Epidermal melanocyte (primary cell): ENCODE data around the gene RAB40AL.
"Not testable (repeated sequence)": the region's sequence is repeated elsewhere in the genome, so short reads cannot be mapped to it uniquely, and the experiment has no call there.

Experiments used
- DNase-seq: peaks from one replicate; pipeline ENCODE4 v3.0.0; 2011; ENCODE audit warnings: low spot score; ENCODE audit not compliant: insufficient read length

The RAB40AL gene

DNA sequence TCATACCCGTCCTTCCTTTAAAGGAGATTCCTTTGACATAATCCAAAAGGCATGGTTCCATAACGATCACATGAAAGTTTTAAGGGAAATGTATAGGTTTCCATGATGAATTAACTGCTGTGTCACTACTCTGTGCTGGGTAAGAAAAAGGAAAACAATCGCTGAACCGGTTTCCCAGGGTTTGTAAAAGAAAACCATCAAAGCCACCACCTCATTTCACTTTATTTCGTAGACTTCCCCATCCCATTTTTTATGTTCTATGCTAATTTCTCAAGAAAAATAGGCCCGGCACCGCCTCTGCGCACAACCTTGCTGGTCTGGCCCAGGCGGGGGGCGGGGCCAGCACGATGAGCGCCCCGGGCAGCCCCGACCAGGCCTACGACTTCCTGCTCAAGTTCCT, at the start of gene RAB40AL:
TSS of gene RAB40AL (plus strand) at position 301 of the 400 bp plus-strand sequence. CDS start at position 348, 47 bp downstream.
- not testable (repeated sequence) for DNase-seq

DNA sequence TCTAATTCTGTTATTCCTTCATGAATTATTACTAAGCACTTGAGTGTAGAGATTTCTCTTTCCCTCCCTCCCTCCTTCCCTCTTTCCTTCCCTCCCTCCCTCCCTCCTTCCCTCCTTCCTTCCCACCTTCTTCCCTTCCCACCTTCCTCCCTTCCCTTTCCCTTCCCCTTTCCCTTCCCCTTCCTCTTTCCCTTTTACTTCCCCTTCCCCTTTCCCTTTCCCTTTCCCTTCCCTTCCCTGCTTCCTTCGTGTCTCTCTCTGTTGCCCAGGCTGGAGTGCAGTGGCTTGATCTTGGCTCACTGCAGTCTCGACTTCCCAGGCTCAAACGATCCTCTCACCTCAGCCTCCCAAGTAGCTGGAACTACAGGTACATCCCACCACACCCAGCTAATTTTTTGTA, 49.4 kb upstream of the RAB40AL start:
- DNase-seq = no peak

- no peak for DNase-seq
Observed at GRCh38 chrX:102892103-102892502, 45.0 kb upstream of the RAB40AL start.

DNA sequence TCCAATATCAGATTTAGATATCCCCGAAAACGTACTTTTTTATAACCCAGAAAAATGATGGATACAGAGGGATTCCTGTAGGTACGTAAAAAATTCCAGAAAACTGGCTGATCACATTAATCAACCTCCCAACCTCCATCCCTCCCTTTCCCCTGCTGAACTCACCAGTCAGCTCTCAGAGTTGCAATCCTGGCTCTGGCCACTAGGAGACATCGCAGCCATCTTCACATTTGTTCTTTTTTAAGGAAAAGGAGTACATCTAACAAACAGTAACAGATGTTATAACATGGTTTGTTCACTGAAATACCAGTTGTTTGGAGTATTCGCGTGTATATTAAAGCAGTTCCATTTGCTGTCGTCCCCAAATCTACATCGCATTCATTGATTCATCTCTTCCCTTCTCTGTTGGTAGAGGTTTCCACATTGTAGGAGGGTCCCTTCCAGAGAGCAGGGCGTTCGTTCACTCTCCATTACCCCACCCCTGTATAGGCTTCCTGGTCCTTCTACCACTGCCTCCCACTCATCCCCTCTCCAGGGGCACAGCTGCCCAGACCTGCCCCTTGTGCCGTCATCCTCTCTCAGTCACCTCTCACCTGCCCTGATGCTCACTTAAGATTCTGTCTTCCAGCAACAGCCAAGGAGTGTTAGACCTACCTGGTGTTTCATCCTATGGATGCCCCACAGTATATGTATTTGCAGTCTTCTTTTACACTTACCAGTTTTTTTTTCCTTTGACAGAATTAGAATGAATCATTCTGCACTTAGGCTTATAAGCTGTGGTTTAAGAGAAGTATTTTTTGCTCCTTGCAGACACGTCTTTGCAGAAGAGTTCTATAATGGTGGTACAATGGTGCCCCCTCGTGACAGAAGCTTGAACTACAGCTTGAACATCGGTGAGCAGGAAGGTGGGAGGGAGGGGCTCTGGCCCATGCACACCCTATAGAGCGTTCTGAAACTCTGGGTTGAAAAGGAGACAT, 36.8 kb upstream of the RAB40AL start:
- DNase-seq = peak; percentile 10

DNA sequence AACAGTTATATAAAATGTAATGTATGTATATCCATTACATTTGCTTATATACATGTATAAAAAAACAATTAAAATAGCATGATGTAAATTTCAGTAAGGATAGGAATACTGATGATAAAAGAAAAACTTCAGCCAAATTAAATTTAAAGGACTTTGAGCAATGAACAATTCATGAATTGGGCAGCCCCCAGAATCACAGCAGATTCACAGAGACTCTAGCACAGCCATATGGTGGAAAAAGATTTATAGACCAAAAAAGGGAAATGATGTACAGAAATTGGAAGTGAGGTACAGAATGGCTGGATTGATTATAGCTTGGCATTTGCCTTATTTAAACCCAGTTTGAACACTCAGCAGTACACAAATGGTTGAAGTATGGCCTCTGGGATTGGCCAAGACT, 34.7 kb upstream of the RAB40AL start:
- no peak for DNase-seq

- DNase-seq = no peak
Observed at GRCh38 chrX:102930990-102931756, 5.9 kb upstream of the RAB40AL start.

- no peak for DNase-seq
Observed at GRCh38 chrX:102934624-102935023, 2.4 kb upstream of the RAB40AL start.

DNA sequence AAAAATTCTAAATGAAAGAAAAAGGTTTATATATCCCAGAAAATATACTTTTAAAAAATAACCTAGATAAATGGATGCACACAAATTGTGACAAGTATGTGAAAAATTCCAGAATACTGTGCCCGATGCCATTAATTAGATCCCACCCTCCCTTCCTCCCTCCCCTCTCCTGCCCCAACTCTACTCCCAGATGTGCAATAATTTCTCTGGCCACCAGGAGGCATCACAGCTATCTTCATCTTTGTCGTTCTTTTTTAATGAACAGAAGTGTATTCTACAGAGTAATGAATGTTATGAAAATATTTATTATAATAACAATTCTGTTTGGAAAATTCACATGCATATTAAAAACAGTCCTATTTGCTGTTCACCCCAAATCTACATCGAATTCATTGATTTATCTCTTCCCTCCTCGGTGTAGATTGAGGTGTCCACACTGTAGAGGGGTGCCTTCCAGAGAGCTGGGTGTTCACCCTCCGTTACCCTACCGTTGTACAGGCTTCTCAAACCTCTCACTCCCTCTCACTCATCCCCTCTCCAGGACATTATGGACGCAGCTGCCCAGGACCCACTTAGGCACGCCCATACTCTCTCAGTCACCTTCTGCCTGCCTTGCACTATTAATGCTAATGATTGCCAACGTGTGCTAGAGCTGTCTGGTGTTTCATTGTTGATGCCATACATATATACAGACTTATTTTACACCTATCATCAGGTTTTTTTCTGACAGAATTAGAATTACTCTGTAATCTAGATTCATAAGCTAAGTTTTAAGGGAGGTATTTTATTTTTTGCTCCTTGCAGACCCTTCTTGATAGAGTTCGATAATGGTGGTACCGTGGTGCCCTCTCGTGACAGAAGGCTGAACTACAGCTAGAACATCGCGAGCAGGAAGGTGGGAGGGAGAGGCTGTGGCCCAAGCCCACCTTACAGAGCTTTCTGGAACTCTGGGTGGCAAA, 14.1 kb downstream of the RAB40AL start:
- DNase-seq = no peak

GRCh38 chrX:102957751-102958150, 20.7 kb downstream of the RAB40AL start:
- no peak for DNase-seq

DNA sequence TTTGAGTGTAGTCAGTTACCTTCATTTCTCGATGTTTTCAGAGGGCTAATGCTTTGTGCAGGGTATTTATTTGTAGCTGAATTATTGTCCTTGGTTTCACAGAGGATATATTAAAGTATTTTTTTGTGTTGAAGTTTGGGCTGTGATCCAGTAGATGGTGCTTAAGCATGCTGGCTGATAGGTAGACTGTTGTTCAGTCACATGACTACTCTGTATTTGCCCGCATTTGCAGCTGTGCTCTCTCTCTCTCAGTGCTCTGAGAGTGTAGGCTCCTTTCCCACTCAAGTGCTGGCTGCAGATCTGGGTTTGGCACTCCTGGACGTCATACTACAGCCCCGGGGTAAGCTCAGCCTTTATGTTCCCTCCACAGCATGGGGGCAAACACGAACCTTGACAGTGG, 21.7 kb downstream of the RAB40AL start:
- DNase-seq = no peak

- no peak for DNase-seq
Observed at GRCh38 chrX:102959471-102959870, 22.4 kb downstream of the RAB40AL start.

DNA sequence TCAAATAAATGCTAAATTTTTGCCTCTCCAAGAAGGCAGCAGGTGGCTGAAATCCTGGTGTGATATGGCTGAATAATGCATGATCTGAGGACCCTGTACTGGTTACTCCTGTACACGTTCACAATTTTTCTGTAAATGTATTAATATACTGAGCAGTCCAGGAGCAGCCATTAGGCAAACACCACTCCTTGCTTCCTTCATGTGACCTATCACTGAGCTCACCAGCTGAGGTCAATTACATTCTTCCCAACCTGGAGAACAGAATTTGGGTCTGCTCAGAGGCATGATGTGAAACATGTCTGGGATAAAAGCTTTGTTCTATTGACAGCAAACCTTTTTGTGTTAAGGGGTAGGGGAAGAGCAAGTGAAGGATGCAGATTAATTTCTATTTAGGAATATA, 26.9 kb downstream of the RAB40AL start:
- DNase-seq = no peak

DNA sequence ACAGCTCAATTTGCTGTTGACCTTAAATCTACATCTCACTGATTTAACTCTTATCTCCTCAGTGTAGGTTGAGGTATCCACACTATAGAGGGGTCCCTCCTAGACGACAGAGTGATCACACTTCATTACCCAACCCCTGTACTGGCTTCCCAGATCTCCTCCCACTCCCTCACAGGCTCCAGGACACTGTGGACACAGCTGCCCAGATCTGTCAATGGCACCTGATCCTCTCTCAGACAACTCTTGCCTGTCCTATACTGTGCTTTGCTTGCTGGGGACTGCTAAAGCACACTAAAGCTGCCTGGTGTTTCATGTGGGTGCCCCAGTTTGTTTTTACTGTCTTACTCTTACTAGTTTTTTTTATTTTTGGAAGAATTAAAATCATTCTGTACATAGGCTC, 27.9 kb downstream of the RAB40AL start:
- DNase-seq = no peak

GRCh38 chrX:102966701-102967100, 29.6 kb downstream of the RAB40AL start:
- no peak for DNase-seq

DNA sequence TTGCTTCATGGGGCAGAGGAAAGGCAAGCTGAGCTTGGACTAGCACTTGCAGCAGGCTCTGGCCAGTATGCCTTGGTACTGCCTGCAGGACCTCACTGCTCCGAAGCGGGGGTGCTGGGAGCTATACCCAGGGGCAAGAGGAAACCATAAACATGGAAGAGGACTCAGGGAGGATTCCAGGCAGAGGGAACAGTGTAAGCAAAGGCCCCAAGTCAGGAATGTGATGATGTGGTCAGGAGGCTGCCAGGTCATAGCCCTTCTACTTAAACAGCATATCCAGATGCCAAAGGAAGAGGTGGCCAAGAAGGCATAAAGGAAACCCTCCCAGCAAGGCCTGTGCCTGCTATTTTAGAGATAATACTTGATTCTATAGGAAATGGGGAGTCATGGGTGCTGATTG, 31.1 kb downstream of the RAB40AL start:
- no peak for DNase-seq

GRCh38 chrX:102971536-102971935, 34.5 kb downstream of the RAB40AL start:
- DNase-seq = not testable (repeated sequence)

GRCh38 chrX:102975016-102975415, 37.9 kb downstream of the RAB40AL start:
- no peak for DNase-seq

DNA sequence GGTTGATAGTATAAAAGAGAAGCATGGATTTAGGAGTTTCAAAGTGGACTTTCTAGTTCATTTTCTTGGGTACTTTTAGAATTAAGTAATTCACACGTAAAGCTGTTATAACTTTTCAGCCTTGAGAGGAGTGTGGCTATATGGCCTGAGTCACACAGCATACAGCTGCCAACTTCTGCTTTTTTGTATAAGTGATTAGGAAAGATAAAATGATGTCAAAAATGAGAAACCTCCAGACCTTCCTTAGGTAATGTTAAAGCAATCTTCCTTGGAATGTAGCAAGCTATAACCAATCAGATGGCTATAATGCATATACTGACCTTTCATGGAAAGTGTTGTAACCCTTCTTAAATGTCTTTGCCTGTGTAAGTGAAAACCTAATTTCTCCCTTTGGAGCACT, 39.2 kb downstream of the RAB40AL start:
- DNase-seq = no peak

- DNase-seq = no peak
Observed at GRCh38 chrX:102976793-102977495, 39.9 kb downstream of the RAB40AL start.

GRCh38 chrX:102978594-102978993, 41.5 kb downstream of the RAB40AL start:
- DNase-seq = no peak

DNA sequence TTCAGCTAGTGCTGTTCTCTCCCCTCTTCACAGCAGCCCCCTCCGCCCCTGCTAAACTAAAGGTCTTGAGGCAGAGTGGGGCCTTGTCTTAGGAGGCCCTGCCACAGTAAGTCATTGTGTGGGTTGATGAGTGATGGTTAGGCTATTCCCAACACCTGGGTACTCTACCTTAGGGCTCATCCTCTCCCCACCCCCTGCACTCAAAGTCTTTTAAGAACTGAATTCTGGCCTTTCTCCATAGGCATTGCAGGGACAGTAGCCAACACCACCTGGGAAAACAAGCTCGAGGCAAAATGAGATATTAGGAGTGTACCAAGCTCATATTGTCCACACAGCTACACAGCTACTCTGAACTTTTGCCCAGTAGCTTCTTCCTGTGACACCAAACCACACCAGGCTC, 42.5 kb downstream of the RAB40AL start:
- DNase-seq = no peak
